Activated CD4-positive, alpha-beta T cell treated with anti-CD3 and anti-CD28 coated beads for 4 hours (primary cell): ENCODE measurements around the gene CFAP141.
"Not testable (repeated sequence)": the region's sequence is repeated elsewhere in the genome, so short reads cannot be mapped to it uniquely, and the experiment has no call there.

ENCODE experiments used
- DNase-seq, 2 donors: peaks; one replicate each; pipeline ENCODE4 v3.0.0-alpha.2; 2020

CFAP141 gene

GRCh38 chr1:154206196-154206595 lies at the start of gene CFAP141:
TSS of gene CFAP141 (minus strand) at chr1:154206333. CDS start at chr1:154206307, 26 bp downstream.
- no peak for DNase-seq

GRCh38 chr1:154253671-154254070 lies 47.5 kb upstream of the CFAP141 start:
- no peak for DNase-seq

GRCh38 chr1:154241703-154242351 lies 35.7 kb upstream of the CFAP141 start:
- DNase-seq = no peak

GRCh38 chr1:154240294-154240833 lies 34.2 kb upstream of the CFAP141 start:
- DNase-seq = no peak

GRCh38 chr1:154239491-154239890 lies 33.4 kb upstream of the CFAP141 start:
- no peak for DNase-seq

DNA sequence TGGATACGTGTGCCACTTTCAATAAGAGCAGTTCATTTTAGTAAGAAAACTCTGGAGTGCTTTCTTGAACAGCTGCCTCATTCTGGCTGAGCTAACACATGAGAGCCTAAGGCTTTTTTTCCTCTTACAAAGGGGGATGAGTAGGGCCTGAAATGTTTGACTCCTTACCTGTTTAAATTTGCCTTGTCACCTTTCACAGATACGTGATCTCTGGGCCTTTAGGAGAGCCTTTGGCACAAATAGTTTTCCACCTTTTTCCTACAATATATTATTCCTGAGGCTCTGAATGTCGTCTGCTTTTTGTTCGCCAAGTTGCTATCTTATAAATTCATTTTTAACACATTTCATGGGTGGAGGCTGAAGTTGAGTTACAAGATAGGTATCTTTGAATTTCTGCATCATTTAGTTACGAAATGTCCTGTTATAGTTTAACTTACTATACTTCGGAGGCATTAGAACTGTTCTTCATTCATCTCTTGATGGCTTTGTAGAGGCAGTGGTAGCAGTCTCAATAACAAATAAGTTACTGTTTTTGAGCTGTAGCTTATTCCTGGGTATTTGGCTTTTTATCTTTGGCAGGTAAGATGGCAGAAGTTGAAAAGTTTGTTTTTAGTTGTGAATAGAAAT lies 31.9 kb upstream of the CFAP141 start:
- DNase-seq = no peak

DNA sequence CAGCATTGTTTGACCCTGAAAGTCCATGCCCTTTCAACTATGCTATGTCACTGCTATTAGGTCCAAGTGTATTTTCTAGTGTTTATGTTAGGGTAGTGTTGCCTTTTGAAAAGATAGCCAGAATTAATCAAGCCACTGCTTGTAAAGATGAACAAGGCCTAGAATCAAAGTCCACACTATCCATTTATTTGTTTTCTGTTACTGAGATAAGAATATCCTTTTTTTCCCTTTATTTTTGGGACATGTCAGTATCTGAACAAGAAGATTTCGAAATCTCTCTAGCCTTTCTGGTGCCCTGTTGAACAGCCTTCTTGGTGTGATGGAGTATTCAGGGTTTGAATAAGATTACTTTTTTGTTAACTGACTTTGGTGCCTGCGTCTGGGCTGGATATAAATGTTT lies 31.3 kb upstream of the CFAP141 start:
- no peak for DNase-seq

DNA sequence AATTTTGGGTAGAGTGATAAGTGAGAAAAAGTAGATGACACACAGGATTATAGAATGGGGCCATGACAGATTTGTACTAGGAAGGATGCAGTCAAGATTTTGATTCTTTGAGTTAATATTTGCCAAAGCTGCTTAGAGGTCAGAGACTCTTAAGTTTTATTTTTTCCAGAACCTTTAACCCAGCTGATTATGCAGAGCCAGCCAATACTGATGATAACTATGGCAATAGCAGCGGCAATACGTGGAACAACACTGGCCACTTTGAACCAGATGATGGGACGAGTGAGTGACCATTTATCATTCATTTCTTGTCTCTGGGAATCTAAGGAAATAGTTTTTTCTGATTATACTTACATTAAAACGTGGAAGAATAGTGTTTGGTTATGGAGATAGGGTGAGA lies 30.7 kb upstream of the CFAP141 start:
- DNase-seq = no peak

GRCh38 chr1:154233127-154233526 lies 27.0 kb upstream of the CFAP141 start:
- DNase-seq = not testable (repeated sequence)

GRCh38 chr1:154231112-154231511 lies 25.0 kb upstream of the CFAP141 start:
- not testable (repeated sequence) for DNase-seq

DNA sequence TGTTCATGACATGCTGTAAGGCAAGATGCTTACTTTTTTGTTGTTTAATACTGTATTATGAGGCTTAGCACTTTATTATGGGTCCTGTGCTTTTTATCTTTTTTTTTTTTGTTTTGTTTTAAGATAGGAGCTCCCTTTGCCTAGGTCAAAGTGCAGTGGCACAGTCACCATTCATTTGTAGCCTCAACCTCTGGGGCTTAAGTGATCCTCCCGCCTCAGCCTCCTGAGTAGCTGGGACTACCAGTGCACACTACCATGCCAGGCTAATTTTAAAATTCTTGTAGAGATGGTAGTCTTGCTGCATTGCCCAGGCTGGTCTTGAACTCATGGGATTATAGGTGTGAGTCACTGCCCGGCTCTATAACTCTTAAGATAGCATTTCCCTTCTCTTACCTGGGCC lies 19.2 kb upstream of the CFAP141 start:
- DNase-seq = no peak

GRCh38 chr1:154223621-154224020 lies 17.5 kb upstream of the CFAP141 start:
- no peak for DNase-seq

DNA sequence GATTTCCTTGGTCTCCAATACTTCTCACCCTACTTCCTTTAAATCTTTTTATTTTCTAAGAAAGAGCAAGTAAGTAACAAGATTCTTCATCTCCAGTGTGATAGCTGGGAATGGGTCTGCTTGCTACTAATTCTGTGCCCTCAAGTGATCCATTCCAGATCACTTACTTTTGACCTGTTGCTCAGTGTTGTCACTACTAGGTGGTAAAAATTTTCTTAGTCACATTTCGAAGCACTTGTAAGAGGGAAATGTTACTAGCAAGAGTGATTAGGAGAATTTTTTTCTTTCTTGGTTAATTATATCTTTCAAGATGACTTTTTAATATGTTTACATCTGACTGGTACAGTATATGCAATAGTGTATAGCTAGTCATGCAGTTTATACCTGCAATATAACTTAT lies 16.8 kb upstream of the CFAP141 start:
- no peak for DNase-seq

DNA sequence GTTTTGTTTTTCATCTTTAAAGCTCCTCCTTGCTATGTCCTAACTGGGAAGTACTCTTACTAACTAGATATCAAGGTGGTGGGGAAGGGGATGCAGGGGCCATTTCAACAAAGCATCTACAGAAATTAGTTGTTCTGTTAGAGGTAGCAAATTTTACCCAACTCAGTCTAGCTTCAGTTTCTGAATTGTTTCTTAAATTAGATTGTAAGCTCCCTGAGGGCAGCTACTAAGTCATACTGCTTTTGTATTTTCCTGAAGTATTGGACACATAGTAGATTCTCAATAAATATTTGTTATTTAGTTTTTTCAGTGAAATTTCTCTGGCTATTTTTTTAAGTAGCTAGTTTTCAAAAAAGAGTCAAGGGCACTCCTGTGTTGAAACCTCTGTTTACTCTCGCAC lies 16.4 kb upstream of the CFAP141 start:
- DNase-seq = no peak

GRCh38 chr1:154221278-154222001 lies 15.3 kb upstream of the CFAP141 start:
- DNase-seq = peak; percentile 73 to 83

- DNase-seq = no peak
These were observed 14.8 kb upstream of the CFAP141 start for GRCh38 chr1:154220970-154221277.

DNA sequence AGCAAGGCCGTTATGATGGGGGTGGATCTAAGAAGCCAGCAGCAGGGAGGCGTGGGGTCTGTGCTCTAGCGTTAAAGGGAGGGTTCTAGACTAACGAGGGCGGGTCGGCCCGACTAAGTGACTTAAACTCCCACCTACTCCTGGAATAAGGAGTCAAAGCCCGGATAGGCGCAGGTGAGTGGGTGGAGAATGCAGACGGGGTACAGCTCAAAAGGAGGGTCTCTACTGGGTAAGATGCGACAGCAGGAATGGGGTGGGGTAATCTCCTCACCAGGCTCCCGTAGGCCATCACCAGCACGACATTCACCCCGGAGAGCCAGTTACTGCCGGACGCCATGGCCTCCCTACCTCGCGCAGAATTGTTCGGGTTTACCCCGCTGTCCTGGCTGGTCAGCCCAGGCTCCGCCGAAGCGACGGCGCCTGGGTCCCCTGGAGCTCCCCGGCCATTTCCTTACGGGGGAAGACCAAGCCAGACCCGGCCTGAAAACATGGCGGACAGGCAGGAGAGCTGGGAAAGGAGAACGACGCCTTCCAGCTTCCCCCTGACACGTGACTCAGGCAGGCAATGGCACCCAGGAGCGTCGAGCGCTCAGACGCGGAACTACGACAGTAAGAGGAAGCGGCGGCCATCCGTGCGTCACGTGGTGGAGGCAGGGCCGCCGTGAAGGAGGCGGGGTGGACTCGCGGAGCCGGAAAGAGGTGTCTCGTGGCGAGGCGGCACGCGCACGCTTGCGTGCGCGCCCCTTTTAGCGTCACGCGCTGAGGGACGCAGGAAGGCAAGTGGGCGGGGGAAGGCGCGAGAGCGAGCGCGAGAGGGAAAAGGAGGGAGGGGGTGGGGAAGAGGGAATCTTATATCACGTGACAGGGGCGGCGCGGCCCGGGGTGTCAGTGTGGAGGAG lies 14.2 kb upstream of the CFAP141 start, which contains the start of gene UBAP2L:
UBAP2L (plus strand) TSS at position 885 of the 899 bp plus-strand sequence. CDS start 4,169 bp downstream, outside the sequence.
- DNase-seq = peak; percentile 97 to 98

GRCh38 chr1:154219541-154219940 lies 13.4 kb upstream of the CFAP141 start:
- no peak for DNase-seq

DNA sequence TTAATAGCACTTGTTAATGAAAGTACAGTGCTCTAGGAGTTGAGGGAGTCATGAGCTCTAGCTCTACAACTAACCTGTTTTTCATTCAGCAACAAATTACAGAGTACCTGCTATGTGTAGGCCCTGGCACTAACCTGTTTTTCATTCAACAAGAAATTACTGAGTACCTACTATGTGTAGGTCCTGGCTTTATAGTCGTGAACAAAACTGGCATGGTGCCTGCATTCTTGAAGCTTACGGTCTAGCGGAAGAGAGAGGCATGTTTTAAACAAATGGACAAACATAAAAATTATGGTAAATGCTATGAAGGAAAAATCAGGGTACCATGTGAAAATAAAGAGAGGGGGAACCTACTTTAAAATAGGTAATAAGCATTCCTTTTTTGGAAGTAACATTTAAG lies 12.4 kb upstream of the CFAP141 start:
- DNase-seq = no peak

DNA sequence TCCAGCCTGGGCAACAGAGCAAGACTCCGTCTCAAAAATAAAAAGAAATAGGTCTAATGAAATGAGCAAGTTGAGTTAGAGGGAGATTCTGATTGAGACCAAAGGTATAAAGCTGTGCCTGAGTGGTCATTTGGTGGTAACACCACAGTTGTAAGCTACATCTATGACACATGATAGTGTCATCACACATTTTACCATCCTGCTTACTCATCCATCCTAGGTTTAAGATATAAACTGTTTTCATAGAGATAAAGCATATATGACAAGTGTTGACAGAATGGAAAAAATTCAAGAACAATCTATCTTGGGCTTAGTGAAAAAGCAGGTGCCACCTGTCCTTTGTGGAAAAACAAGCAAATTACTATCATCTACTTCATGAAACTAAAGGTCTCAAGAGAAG lies 7.1 kb upstream of the CFAP141 start:
- DNase-seq = no peak

DNA sequence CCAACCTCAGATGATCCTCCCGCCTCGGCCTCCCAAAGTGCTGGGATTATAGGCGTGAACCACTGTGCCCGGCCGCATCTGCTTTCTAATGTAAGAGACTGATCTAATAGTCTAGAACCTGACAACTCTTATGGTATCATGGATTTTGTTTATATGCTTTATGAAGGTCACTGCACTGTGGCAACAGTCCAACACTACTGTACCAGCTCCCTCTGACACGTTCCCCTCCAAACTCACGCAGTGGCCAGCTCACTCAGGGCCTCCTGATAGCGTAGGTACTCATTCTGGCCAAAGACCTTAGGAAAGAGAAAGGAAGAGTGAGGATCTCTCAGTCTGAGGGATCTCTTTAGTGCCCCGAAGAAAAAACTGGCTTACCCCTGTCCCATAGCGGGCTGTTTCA lies 6.0 kb upstream of the CFAP141 start:
- DNase-seq = no peak

GRCh38 chr1:154208677-154209388 lies 2.7 kb upstream of the CFAP141 start:
- DNase-seq = no peak
